ACHN (cell line): Measurements from ENCODE around the gene RASAL1.

Experiments used
- DNase-seq: peaks from one replicate; pipeline ENCODE4 v3.0.0-alpha.2; 2015
- in situ Hi-C: cut with HindIII; loops from 2 replicates; pipeline ENCODE4 v1.10.0; 2017; ENCODE audit warnings: low sequenced_read_pairs, low pct_ligation_motif_present, low pct_unique_long_range_greater_than_20kb

RASAL1 gene

DNA sequence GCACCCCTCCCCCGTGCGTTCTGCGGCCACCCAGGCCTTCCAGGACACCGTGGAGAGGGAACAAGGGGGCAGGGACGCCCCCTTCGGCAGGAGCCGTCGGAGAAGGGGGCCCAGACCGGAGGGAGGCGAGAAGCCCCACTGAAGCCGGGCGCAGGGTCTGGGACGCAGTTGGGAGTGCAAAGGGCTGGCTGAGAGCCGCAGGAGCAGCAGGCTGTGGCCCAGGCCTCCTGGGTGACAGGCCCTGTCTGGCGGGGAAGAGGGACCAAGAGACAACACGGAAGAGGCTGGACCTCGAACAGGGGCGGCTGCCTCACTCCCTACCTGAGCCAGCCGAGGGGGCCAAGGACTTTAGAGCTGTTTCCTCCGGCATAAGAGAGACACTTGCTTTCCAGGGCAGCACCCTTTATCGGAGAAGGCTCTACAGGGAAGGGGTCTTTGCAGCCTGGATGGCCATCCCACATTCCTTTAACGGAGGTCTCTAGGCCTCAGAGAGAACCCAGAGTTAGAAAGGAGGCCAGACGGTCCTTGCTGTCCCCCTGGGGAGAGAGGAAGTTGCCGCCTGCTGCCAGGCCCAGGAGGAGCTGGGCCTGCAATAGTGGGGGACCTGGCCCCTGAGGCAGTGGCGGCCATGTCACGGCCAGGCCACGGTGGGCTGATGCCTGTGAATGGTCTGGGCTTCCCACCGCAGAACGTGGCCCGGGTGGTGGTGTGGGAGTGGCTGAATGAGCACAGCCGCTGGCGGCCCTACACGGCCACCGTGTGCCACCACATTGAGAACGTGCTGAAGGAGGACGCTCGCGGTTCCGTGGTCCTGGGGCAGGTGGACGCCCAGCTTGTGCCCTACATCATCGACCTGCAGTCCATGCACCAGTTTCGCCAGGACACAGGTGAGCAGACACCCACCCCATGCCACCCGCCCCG is 77.7 kb downstream of the RASAL1 start:
- in situ Hi-C loops, result loop anchor here (25.0 kb wide), 1 partner anchor 104 kb away; no protein-coding TSS in a partner anchor
- DNase-seq, result no peak

DNA sequence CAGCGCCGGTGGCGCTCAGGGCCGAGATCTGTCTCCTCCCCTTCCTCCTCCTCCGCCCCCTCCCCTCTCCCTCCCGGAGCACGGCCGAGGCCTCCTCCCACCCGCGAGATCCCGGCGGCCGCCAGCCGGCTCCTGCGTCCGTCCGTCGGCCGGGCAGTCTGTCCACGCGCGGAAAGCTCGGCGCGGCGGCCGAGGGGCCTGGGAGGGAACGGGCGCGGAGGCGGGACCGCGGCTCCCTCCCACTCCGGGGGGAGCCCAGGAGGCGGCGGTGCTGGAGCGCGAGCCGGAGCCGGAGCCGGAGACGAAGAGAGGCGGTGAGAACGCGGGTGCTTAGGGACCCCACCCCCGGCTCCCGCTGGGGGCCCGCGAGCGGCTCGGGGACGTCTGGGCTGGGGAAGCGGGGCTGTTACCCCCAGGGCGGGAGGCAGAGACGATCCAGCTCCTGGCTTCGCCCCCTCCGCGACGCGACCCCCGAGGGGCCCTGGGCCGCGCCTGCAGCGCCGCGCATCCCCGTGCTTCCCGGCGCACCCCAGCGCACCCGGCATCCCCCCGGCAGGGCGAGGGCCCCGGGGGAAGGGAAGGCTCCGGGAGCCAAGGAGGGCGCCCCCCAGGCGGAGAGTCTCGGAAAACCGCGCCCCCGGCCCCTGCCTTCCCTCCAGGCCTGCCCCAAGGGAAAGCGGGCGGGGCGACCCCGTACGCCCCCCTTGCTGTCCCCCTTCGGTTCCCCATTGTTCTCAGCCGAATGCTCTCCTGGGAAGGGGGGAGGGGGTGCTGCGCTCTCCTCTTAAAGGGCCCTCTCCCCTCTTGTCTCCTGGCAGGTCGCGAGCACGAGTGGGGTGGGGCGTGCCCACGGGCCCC is 78.7 kb downstream of the RASAL1 start, which contains the start of gene DTX1:
Gene DTX1, plus strand, starts transcription at position 100 of the 858 bp plus-strand sequence. CDS start 1,463 bp downstream, outside the sequence.
- DNase-seq, result no peak
- in situ Hi-C loops, result loop anchor here (25.0 kb wide), 1 partner anchor 105 kb away; no protein-coding TSS in a partner anchor

DNA sequence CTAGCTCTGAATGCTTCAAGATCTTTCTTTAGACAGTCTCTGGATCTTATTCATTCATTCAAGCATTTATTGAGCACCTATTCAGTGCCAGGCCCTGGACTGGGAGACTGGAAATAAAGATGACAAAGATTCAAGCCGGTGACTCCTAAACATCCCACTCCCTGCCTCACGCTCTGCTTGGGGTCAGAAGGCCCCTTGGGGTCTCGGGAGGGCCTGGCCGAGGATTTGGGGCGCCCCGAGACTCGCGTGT is 79.3 kb downstream of the RASAL1 start:
- in situ Hi-C loops, result loop anchor here (25.0 kb wide), 1 partner anchor 106 kb away; no protein-coding TSS in a partner anchor
- no peak for DNase-seq

DNA sequence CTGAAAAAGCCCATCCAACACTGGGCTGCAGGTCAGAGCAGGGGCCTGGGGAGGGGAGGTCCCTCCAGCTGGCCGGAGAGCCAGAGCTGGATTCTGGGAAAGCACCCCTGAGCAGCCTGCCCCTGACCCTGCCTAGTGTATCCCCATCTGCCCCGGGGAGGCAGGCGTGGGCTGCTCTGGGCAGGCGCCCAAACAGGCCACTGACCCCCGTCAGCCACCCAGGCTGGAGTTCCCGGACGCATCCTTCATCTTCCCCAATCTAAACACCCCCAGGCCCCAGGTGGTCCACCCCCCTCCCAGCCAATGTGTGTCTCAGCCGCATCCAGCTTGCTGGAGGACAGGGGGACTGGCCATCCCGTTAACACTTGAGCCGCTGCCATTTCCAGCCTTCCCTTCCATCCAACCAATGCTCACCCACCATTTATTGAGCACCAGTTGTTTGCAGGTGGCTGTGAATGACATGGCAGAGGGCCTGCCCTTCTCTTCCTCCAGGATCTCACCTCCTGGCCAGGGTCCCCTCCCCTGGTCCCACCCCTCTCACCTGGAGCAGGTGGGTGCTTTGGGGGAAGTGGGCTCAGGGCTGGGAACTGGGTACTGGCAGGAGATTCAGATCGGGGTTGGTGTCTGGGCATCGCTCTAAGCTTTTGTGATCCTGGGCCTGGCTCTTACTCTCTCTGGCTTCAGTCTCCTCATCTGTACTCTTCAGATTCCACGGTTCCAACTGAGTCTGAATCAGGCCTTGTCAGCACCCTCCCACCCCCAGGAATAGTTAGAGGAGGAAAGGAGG is 79.8 kb downstream of the RASAL1 start:
- DNase-seq, result no peak
- in situ Hi-C loops, result loop anchor here (25.0 kb wide), 1 partner anchor 107 kb away; no protein-coding TSS in a partner anchor

DNA sequence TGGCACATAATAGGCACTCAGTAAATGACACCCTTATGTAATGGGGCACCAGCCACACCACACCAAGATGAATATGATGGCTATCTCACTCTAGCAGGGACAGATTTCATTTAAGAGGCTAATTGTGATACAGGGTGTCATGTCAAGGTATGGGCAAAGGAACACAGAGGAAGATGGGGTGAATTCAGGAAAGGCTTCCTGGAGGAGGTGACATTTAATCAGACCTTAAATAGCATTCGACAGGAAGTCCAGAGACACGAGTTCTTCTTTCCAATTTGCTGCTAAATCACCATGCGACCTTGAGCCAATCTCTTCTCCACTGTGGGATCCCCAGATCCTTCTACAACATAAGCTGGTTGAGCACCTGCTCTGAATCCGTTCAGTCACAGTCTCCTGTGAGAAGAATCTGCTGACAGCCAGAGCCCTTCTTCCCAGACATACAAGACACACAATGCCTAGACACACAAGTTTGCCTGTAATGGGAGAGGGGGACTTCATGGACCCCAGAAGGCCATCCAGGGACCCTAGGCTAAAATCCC is 80.5 kb downstream of the RASAL1 start:
- in situ Hi-C loops, result loop anchor here (25.0 kb wide), 1 partner anchor 107 kb away; no protein-coding TSS in a partner anchor
- no peak for DNase-seq

DNA sequence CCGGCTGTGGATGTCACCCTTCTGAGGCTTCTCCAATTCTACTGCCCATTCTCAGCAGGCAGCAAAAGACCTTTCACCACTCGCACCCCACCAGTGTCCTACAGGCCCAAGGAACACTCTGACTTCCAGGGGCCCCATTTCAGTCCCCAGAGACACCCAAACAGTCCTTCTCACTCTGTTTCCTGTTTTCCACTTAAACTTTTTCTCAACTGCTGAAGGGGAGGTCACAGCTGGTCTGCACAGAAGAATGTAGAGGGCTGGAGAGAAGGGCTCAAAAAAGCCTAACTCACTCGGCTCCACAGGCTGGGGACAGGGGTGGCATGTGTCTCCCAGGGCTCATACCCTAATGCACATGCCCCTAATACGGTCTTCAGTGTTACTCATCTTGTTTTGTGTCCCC is 83.2 kb downstream of the RASAL1 start:
- no peak for DNase-seq
- in situ Hi-C loops, result loop anchor here (25.0 kb wide), 1 partner anchor 110 kb away; no protein-coding TSS in a partner anchor

DNA sequence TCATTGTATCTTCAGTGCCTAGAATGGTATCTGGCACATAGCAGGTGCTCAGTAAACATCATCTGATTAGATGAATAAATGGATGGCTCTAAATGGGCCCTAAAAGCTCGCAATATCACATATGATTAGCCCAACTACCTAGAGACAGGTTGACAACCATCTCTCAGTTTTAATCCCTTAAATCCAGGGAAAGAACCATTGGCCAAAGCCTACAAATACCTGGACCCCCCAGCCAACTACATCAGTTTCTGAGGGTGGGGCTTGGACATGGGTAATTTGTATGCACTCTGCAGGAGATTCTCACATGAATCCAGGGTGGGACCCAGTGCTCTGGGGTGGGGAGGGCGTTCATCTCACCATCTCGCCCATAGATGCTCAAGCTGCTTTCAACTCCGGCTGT is 83.8 kb downstream of the RASAL1 start:
- DNase-seq, result no peak
- in situ Hi-C loops, result loop anchor here (25.0 kb wide), 1 partner anchor 111 kb away; no protein-coding TSS in a partner anchor

DNA sequence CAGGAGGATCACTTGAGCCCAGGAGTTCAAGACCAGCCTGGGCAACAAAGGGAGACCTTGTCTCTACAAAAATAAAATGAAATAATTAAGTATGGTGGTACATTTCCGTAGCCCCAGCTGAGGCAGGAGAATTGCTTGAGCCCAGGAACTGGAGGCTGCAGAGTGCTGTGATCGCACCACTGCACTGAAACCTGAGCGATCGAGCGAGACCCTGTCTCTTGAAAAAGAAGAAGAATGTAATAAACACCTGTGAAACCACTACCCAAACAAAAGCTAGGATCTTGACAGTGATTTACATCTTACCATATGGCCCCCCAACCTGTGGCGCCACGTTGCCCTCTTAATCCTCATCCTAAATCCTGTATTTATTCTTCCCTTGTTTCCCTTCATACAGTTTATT is 84.8 kb downstream of the RASAL1 start:
- no peak for DNase-seq
- in situ Hi-C loops, result loop anchor here (25.0 kb wide), 1 partner anchor 112 kb away; no protein-coding TSS in a partner anchor

DNA sequence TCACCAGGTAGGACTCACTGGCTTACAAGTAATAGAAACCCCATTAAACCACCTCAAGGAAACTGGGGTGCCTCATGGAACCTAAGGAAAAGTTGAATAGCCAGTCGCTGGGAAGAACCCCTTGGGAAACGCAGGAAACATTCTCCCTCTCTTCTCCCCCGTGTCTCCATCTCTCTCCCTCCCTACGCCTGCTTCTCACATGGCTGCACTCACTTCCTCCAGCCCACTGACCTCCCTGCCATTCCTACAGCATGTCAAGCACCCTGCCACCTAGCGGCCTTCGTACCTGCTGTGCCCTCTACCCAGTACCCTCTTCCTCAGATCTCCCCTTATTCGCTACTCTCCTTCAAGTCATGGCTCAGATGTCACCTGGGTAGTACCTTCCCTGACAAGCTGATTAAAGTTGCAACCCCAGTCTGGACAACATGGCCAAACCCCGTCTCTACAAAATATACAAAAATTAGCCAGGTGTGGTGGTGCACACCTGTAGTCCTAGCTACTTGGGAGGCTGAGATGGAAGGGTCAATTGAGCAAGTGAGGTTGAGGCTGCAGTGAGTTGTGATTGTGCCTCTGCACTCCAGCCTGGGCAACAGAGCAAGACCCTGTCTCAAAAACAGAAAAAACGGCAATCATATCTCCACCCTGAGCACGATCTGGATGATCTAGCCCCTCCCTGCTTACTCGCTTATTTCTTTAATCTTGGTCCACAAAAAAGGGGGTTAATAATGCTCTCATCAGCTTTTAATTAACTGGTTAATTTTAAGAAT is 85.4 kb downstream of the RASAL1 start:
- in situ Hi-C loops, result loop anchor here (25.0 kb wide), 1 partner anchor 112 kb away; no protein-coding TSS in a partner anchor
- DNase-seq, result peak; percentile 81
